SIG-M5 (cell line): Measurements from ENCODE around the gene COQ10A.

Experiments
- DNase-seq: peaks from one replicate; lab custom pipeline; 2025; lab: John Stamatoyannopoulos, UW

COQ10A gene

GRCh38 chr12:56266693-56267442, at the start of gene COQ10A:
Gene COQ10A, plus strand, starts transcription at chr12:56266942. Its CDS starts 177 bp downstream, at chr12:56267119.
- peak; percentile 58 for DNase-seq

DNA sequence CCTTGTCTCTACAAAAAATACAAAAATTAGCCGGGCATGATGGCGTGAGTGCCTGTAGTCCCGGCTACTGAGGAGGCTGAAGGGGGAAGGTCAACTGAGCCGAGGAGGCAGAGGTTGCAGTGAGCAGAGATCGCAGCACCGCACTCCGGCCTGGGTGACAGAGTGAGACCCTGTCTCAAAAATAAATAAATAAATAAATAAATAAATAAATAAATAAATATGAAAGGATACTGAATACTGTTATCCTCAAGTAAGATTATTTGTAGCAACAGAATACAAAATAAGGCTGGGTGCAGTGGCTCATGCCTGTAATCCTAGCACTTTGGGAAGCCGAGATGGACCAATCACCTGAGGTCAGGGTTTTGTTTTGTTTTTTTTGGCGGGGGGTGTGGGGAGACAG, 46.9 kb upstream of the COQ10A start:
- no peak for DNase-seq

DNA sequence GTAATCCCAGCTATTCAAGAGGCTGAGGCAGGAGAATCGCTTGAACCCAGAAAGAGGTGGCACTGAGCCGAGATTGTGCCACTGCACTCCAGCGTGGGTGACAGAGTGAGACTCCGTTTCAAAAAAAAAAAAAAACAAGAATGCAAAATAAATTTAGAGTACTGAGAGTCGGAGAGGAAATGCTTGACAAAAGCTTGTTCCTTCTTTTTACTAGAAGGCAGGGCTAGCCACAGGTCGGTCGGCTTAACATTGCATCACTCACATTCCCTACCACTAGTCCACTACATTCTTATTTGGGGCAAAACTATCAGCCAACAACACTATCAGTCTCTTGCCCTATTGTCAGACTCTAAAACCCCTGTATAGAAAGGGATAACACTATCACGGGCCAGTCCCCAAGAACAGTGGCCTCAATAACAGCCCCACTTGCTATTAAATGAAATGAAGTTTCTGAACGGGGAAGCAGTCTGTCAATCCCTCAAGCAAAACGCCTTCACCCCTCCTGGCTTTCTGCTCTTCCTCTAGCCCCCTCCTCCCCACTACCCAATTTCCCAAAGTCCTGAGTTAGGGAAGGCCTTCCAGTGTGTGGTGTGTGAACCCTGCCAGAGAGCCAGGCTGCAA, 46.0 kb upstream of the COQ10A start:
- peak; percentile 74 for DNase-seq

- DNase-seq = no peak
Measured at GRCh38 chr12:56221232-56221756, 45.4 kb upstream of the COQ10A start.

DNA sequence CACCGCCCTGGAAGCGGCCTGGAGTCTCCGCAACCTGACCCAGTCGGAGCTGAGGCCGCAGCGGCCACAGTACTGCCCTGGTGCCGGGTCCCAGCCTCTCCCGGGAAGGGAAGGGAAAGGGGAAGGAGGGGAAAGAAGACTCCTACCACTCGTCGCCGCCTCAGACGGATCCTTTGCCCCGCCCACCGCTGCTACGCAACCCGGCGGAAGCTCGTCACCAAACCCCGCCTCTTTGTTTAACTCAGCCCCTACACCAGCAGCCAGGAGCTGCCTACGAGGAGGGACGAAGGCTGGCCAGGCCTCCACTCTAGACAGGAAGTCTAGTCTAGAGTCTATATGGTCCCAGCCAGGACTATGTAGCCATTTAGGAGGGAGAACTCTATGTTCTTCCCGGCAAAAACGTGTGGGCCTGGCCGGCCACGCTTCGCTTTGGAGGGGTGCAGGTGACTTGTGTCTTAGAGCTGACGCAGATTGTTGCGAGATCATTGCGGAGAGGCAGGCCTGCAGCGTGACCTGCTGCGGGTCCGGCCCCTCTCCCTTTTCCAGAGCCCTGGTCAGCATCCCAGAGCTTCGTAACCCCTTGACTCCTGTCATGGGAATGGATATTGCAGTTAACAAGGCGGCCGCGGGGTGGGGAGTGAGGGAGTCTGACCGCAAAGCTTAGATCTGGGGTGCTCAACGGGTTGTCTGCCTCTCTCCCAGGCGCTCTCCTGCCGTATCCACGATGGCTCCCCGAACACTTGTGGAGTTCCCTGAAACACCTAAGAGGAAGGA, 44.8 kb upstream of the COQ10A start, which contains the start of gene RNF41:
TSS of gene RNF41 (minus strand) at position 166 of the 774 bp plus-strand sequence. CDS start 7,875 bp downstream, outside the sequence.
- DNase-seq = peak; percentile 77

DNA sequence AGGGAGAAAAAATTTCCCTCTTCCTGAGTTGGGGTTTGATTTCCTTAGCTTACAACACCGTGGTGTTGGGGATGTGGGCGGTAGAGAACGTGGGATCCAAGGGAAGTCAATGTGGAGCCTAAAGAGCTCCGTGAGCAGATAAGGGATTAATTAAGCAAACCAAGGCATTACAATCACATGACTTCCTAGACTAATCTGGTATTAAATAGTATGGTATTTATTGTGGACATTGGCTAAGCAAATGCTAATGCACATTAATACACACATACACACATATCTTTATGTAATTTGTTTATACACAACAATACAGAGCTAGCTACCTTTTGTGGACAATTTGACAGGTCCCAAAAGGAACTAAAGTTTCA, 44.2 kb upstream of the COQ10A start:
- DNase-seq = no peak

DNA sequence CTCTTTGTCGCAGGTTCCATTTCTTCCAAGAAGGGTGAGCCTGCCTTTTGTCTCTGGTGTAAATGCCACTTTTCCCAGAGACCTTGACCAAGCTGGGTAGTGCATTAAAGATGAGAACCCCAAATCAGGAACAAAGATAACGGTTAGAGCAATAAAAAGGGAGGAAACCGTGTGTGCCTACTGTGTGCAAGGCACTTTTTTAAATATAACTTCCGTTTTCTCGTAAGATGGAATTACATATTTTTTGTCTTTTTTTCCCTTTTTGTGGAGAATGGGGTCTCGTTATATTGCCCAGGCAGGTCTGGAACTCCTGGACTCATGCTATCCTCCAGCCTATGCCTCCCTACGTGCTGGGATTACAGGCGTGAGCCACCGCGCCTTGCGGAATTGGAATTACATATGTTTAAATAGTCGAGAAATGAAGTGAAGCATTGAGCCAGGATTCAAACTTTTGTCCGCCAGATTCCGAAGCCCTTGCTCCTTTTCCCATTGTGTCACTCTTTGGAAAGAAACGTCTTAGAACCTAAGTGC, 43.1 kb upstream of the COQ10A start:
- DNase-seq = no peak

DNA sequence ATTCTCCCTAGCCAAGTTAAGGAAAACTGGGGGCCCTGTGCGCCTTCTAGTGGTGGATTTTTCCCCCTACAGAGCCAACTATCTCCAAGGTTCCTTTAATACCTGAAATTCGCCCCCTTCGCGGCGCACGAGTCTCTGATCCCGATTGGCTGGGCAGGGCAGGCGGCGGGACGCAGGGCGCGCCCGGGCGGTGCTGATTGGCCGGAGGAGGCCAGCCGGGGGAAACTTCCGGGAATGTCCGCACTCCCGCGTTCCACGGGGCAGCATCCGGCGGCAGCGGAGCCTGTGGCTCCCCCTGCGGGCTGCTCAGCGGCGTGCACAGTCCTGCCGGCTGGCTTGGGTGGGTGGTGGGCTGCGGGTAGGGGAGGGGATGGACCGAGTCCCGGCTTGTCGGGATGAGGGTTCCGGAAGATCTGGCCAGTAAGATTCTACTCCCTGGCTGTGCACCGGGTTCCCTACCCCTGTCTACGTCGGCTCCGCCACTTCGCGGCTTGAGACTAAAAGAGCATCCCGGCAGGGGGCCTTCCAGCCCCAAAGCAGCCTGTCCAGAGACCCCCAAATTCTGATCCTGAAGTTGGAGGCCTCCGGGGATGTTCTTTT, 42.5 kb upstream of the COQ10A start, which contains the start of gene NABP2:
TSS of gene NABP2 (plus strand) at position 241 of the 600 bp plus-strand sequence. CDS start 515 bp downstream, outside the sequence.
- DNase-seq = peak; percentile 92

- DNase-seq = no peak
Measured at GRCh38 chr12:56224954-56225353, 41.8 kb upstream of the COQ10A start.

- DNase-seq = no peak
Measured at GRCh38 chr12:56229082-56229481, 37.7 kb upstream of the COQ10A start.

- no peak for DNase-seq
Measured at GRCh38 chr12:56229916-56230431, 36.8 kb upstream of the COQ10A start, which contains the start of gene SLC39A5. Gene SLC39A5, plus strand, starts transcription at chr12:56230051. Its CDS starts 1,224 bp downstream, at chr12:56231275.

- DNase-seq = no peak
Measured at GRCh38 chr12:56230432-56231183, 36.1 kb upstream of the COQ10A start.

DNA sequence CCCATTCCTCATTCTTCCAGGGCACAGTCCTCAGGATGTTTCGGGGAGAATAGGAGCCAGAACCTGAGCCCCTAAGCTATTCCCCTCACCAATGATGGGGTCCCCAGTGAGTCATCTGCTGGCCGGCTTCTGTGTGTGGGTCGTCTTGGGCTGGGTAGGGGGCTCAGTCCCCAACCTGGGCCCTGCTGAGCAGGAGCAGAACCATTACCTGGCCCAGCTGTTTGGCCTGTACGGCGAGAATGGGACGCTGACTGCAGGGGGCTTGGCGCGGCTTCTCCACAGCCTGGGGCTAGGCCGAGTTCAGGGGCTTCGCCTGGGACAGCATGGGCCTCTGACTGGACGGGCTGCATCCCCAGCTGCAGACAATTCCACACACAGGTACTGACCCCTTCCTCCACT, 35.6 kb upstream of the COQ10A start:
- no peak for DNase-seq

DNA sequence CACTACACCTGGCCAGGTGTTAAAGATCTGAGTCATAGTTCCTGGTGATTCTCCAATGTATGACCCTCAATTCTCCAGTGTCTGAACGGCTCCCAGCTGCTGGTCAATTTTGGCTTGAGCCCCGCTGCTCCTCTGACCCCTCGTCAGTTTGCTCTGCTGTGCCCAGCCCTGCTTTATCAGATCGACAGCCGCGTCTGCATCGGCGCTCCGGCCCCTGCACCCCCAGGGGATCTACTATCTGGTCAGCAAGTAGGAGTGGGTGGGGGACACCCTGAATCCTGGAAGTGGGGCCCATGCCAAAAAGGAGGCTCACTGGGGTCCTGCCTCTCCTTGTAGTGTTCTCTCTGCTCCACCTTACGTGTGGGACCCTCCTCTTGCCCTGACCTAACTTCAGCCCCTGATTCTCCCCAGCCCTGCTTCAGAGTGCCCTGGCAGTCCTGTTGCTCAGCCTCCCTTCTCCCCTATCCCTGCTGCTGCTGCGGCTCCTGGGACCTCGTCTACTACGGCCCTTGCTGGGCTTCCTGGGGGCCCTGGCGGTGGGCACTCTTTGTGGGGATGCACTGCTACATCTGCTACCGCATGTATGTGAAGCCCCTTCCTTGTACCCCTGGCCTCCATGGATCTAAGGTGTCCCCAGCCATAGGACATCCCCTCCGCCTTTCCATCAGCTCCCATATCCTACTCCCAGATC, 31.9 kb upstream of the COQ10A start:
- DNase-seq = no peak

GRCh38 chr12:56236091-56236490, 30.7 kb upstream of the COQ10A start:
- DNase-seq = no peak

GRCh38 chr12:56236985-56237384, 29.8 kb upstream of the COQ10A start:
- no peak for DNase-seq

DNA sequence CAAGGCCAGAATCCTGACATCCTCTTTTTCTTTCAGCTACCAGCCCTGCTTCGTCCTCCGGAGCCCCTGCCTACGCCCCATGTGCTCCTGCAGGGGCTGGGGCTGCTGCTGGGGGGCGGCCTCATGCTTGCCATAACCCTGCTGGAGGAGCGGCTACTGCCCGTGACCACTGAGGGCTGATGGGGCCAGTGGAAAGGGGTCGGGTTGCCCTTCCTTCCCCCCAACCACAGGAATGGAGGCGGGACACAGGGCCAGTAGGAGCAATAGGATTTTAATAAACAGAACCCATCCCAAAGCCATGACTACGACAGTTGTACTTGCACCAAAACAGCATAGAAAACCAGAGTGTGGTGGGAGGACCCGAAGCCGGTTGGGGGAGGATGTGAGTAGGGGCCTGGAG, 29.2 kb upstream of the COQ10A start:
- DNase-seq = no peak

GRCh38 chr12:56241424-56242303, 25.1 kb upstream of the COQ10A start:
- DNase-seq = no peak

DNA sequence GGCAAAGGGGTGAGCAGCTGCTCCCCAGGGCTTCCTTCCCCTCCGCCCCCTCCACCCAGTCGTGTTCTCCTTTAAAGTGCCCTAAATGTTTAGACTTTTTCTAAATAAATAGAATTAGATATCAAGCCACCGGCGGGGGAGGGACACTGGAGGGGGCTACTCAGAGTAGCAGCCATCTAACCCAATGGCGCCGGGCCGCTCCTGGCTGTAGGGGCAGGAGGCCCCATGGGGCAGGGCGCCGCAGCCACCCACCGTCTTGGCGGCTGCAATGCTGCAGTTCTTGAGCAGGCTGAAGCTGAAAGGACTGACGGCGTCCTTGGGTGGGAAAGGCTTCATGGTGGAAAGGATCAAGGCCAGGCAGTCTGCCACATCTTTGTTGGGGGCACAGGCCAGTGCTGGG, 23.8 kb upstream of the COQ10A start:
- DNase-seq = no peak
